ENCODE results near the gene BAIAP2.

DNA sequence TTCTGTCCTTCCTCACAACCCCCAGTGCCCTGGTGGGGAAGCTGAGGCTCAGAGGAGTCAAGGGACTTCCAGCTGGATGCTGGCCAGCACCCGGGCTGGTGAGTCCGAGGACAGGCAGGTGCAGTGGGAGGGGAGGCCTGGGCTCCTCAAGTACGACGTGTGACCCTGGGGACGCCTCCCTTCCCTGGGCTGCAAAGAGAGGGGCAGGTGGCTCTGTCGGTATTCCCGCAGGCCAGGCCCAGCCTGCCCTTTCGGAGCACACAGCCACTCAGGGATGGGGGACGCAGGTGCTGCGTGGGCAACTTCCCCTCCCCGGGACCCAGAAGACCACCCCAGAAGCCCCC, 97.2 kb downstream of the BAIAP2 start:
- TF ChIP-seq, protein P1, sequence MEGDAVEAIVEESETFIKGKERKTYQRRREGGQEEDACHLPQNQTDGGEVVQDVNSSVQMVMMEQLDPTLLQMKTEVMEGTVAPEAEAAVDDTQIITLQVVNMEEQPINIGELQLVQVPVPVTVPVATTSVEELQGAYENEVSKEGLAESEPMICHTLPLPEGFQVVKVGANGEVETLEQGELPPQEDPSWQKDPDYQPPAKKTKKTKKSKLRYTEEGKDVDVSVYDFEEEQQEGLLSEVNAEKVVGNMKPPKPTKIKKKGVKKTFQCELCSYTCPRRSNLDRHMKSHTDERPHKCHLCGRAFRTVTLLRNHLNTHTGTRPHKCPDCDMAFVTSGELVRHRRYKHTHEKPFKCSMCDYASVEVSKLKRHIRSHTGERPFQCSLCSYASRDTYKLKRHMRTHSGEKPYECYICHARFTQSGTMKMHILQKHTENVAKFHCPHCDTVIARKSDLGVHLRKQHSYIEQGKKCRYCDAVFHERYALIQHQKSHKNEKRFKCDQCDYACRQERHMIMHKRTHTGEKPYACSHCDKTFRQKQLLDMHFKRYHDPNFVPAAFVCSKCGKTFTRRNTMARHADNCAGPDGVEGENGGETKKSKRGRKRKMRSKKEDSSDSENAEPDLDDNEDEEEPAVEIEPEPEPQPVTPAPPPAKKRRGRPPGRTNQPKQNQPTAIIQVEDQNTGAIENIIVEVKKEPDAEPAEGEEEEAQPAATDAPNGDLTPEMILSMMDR (conservative IDR thresholded peaks at IDR 0.05; ENCODE audit: low read length): no peak
- TF ChIP-seq EZH2phosphoT487 (IDR thresholded peaks at IDR 0.05; ENCODE audit: borderline replicate concordance): no peak

All from Loucy (cell line).